Endothelial cell of umbilical vein (primary cell): ENCODE measurements around the gene ARPIN.

Experiments
- CTCF ChIP-seq, 2 donors: IDR thresholded peaks; 1 replicate in 1 of 2; 2 replicates in 1 of 2; pipeline ENCODE4 v1.5.1; 2011; ENCODE audit warnings: low read length in 2 of 2, mild to moderate bottlenecking in 2 of 2, moderate library complexity in 2 of 2, control low read depth in 1 of 2, inconsistent platforms in 1 of 2, low read depth in 1 of 2; ENCODE audit not compliant: insufficient read depth in 1 of 2; ENCODE audit errors: extremely low read depth in 1 of 2
- EZH2 ChIP-seq: IDR thresholded peaks from 2 replicates; pipeline ENCODE4 v1.6.1; 2012; ENCODE audit warnings: borderline replicate concordance, low read depth, mild to moderate bottlenecking, moderate library complexity, low read length, inconsistent platforms; ENCODE audit not compliant: severe bottlenecking
- FOS ChIP-seq: IDR thresholded peaks from 2 replicates; pipeline ENCODE4 v1.6.1; 2011; ENCODE audit warnings: mild to moderate bottlenecking, low read length, moderate library complexity, borderline replicate concordance; ENCODE audit not compliant: insufficient read depth
- GATA2 ChIP-seq: IDR thresholded peaks from 2 replicates; pipeline ENCODE4 v1.7.0; 2011; ENCODE audit warnings: low read depth, mild to moderate bottlenecking, moderate library complexity, mixed read lengths, low read length; ENCODE audit not compliant: insufficient read length, insufficient read depth
- JUN ChIP-seq: IDR thresholded peaks from 2 replicates; pipeline ENCODE4 v1.6.1; 2011; ENCODE audit warnings: borderline replicate concordance, low read depth; ENCODE audit not compliant: insufficient read length, insufficient read depth
- MYC ChIP-seq: IDR thresholded peaks from one replicate; pipeline ENCODE4 v1.6.1; 2011; ENCODE audit warnings: mild to moderate bottlenecking, low read depth, low read length
- POLR2A ChIP-seq: IDR thresholded peaks from 2 replicates; pipeline ENCODE4 v1.6.1; 2012; ENCODE audit warnings: low read depth, mild to moderate bottlenecking, control low read depth, low read length
- POLR2AphosphoS5 ChIP-seq: IDR thresholded peaks from 2 replicates; pipeline ENCODE4 v1.6.1; 2012; ENCODE audit warnings: low read depth, mild to moderate bottlenecking, control low read depth, low read length, moderate library complexity; ENCODE audit not compliant: insufficient read depth
- TF ChIP-seq, protein P1 (sequence below): IDR thresholded peaks from 2 replicates; pipeline ENCODE4 v1.6.1; 2011; ENCODE audit not compliant: insufficient read depth, insufficient read length

GRCh38 chr15:89910891-89911626 is 1.7 kb downstream of the ARPIN start:
- TF ChIP-seq CTCF (IDR thresholded peaks at IDR 0.05; ENCODE audit: extremely low read depth in 1 of 2, insufficient read depth in 1 of 2, low read depth in 1 of 2, low read length in 2 of 2): no peak
- TF ChIP-seq EZH2: no peak
- TF ChIP-seq POLR2A: no peak
- TF ChIP-seq MYC: no peak
- TF ChIP-seq, protein P1, sequence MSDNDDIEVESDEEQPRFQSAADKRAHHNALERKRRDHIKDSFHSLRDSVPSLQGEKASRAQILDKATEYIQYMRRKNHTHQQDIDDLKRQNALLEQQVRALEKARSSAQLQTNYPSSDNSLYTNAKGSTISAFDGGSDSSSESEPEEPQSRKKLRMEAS: no peak
- no peak for TF ChIP-seq POLR2AphosphoS5
- TF ChIP-seq JUN: no peak
- TF ChIP-seq GATA2: no peak
- no peak for TF ChIP-seq FOS
